ENCODE measurements around the gene LMF1. TPM values are rescaled to one million over a fixed set of nuclear protein-coding genes. Genes with fewer than 3 reads are reported as not detected.

The LMF1 gene
- total RNA-seq, 1 experiment from 2014 or later: 12.8 TPM

- TF ChIP-seq RAD21 (IDR thresholded peaks at IDR 0.05; ENCODE audit: low read depth) (no peak), SRF (IDR thresholded peaks at IDR 0.05; ENCODE audit: low read depth) (no peak), ATF3 (IDR thresholded peaks at IDR 0.05) (no peak), CEBPB (IDR thresholded peaks at IDR 0.05; ENCODE audit: low read depth) (no peak), ZFX (IDR thresholded peaks at IDR 0.05) (peak; percentile 65; the same call in 1 of the 2 replicates), EGR1 (IDR thresholded peaks at IDR 0.05; ENCODE audit: low read depth) (peak; percentile 93)
Measured at GRCh38 chr16:970766-971581, at the start of gene LMF1 (continued).

GRCh38 chr16:1020091-1020399 lies 49.3 kb upstream of the LMF1 start:
- TF ChIP-seq FOSL1 (IDR thresholded peaks at IDR 0.05; ENCODE audit: low read depth) (no peak), RAD21 (IDR thresholded peaks at IDR 0.05; ENCODE audit: low read depth) (no peak), CTCF (IDR thresholded peaks at IDR 0.05 in 2 of 3, conservative IDR thresholded peaks at IDR 0.05 in 1 of 3; ENCODE audit: borderline replicate concordance in 1 of 3, insufficient read depth in 1 of 3, low read depth in 2 of 3, low read length in 2 of 3) (no peak), SRF (IDR thresholded peaks at IDR 0.05; ENCODE audit: low read depth) (no peak), ZBTB33 (IDR thresholded peaks at IDR 0.05; ENCODE audit: extremely low read depth, insufficient replicate concordance, low read length) (no peak), JUND (IDR thresholded peaks at IDR 0.05) (no peak), MAX (IDR thresholded peaks at IDR 0.05) (no peak), CEBPB (IDR thresholded peaks at IDR 0.05; ENCODE audit: low read depth) (no peak), ELF1 (IDR thresholded peaks at IDR 0.05; ENCODE audit: borderline replicate concordance, low read depth) (no peak), TCF7L2 (IDR thresholded peaks at IDR 0.05; ENCODE audit: borderline replicate concordance, extremely low read depth, insufficient read depth, insufficient read length) (no peak), ATF3 (IDR thresholded peaks at IDR 0.05) (no peak), ZNF274 (IDR thresholded peaks at IDR 0.05; ENCODE audit: low read depth, low read length) (no peak)
- Histone ChIP-seq H3K4me2 (ENCODE audit: low read length) (no peak overlapping the region), H3K4me1 (ENCODE audit: control insufficient read depth in 1 of 2, insufficient read depth in 2 of 2, low read length in 2 of 2) (no peaks in the 10 kb centered on the region), H3K9me3 (ENCODE audit: control insufficient read depth in 1 of 2, insufficient read depth in 1 of 2, low read depth in 1 of 2, low read length in 2 of 2) (no peaks in the 10 kb centered on the region), H3K9me2 (ENCODE audit: insufficient read depth) (no peaks in the 10 kb centered on the region), H3K4me3 (replicated peaks in 1 of 2; ENCODE audit: low read depth in 1 of 2, low read length in 2 of 2) (no peak overlapping the region), H2AFZ (ENCODE audit: low read depth, low read length, poor library complexity, severe bottlenecking) (no peak overlapping the region), H3K27ac (ENCODE audit: low read depth, low read length) (no peak overlapping the region), H4K20me1 (ENCODE audit: insufficient read depth) (no peaks in the 10 kb centered on the region), H3K9ac (ENCODE audit: low read length) (no peak overlapping the region), H3K27me3 (ENCODE audit: insufficient read depth, low read length) (peaks cover 13% of the 10 kb centered on the region; the same call in 1 of the 2 replicates), H3K79me2 (ENCODE audit: insufficient read depth, low read length) (no peaks in the 10 kb centered on the region), H3K36me3 (ENCODE audit: control insufficient read depth in 1 of 2, insufficient read depth in 2 of 2, low read length in 2 of 2) (no peaks in the 10 kb centered on the region)
- intact Hi-C loops (cut with micrococcal nuclease): no loop called here
- no TSS peak for BruUV-seq (replicated peaks)
- ATAC-seq (no peak), DNase-seq (ENCODE audit: low read depth, low spot score) (no peak)
- ChIA-PET POLR2A (no interaction called here), RAD21 (ENCODE audit: low non-redundant PET in 1 of 2, low total read pairs in 2 of 2, uncharacterized antibody in 2 of 2, unreplicated experiment in 2 of 2) (no interaction called here), CTCF (no interaction called here)

Data from HCT116 (cell line).